Cardiac muscle cell (in vitro differentiated cells and primary cell): ENCODE data around the gene CDK8. TPM values are rescaled to one million over a fixed set of nuclear protein-coding genes. Genes with fewer than 3 reads are reported as not detected.

Experiments
- DNase-seq, 2 donors: peaks; one replicate each; pipeline versions ENCODE4 v3.0.0 to v3.0.0-alpha.2; 2010 to 2017; ENCODE audit warnings: low read depth in 1 of 2, low spot score in 1 of 2
- H3K27ac ChIP-seq: fragments of 200-600 bp; sonication (generic); 2 replicates; pipeline ENCODE4 v1.5.1; 2016
- H3K27me3 ChIP-seq: fragments of 200-600 bp; sonication (generic); 2 replicates; pipeline ENCODE4 v1.6.0; 2016; ENCODE audit warnings: control low read depth
- H3K36me3 ChIP-seq: fragments of 200-600 bp; sonication (generic); 2 replicates; pipeline ENCODE4 v1.5.1; 2016; ENCODE audit warnings: control low read depth
- H3K4me1 ChIP-seq: fragments of 200-600 bp; sonication (generic); 2 replicates; pipeline ENCODE4 v1.8.1; 2017; ENCODE audit warnings: low read depth, mild to moderate bottlenecking, mixed run types
- H3K4me3 ChIP-seq: fragments of 200-600 bp; sonication (generic); 2 replicates; pipeline ENCODE4 v1.5.1; 2016; ENCODE audit warnings: mild to moderate bottlenecking
- H3K9me3 ChIP-seq: fragments of 200-600 bp; sonication (generic); 2 replicates; pipeline ENCODE4 v1.5.1; 2017; ENCODE audit warnings: low read depth, mild to moderate bottlenecking, control low read depth
- polyA plus RNA-seq: library from polyadenylated mRNA; unstranded; fragments of >200 nt; fragmentation: Nextera tagmentation; extraction: Ambion mirVana; gene quantifications from 2 replicates; pipeline ENCODE4 v1.2.1, GENCODE V29; 2016
- total RNA-seq: library from RNA; depleted of rRNA; stranded (reverse); fragments of >200 nt; gene quantifications from 2 replicates; pipeline ENCODE4 v1.2.3, GENCODE V29; 2016
- TF ChIP-seq, protein P1 (sequence below): IDR thresholded peaks from 2 replicates; pipeline ENCODE4 v1.5.1; 2012; ENCODE audit warnings: low read depth, mild to moderate bottlenecking, low read length

Gene CDK8
- total and polyA plus RNA-seq, 2 experiments from 2014 or later: 19.8 to 26.7 TPM

DNA sequence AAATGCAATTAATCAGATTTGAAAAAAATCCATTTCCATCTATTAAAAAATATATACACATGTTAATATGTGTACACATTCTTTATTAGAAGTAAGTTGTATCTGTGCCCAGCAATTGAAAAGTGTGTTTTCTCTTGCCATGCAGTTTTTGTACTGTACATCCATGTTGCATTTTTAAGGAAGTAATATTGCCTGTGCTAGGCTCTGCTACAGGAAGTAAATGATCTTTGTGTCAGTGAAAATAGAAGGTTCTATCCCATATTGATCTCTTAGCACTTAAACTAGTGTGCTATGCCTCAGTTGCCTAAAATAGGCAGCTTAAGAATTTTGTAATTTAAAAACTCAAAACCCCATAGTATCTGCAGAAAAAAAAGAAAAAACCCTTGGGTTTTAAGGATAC lies 122.5 kb downstream of the CDK8 start:
- no peaks in the 10 kb centered on the region for H3K36me3 ChIP-seq
- H3K9me3 ChIP-seq: no peaks in the 10 kb centered on the region
- H3K4me3 ChIP-seq: no peak overlapping the region

GRCh38 chr13:26377038-26377437 lies 123.1 kb downstream of the CDK8 start:
- H3K36me3 ChIP-seq: no peaks in the 10 kb centered on the region
- no peak overlapping the region for H3K27ac ChIP-seq
- H3K4me3 ChIP-seq: no peak overlapping the region
- peak; percentile 29 to 40 for DNase-seq
- H3K27me3 ChIP-seq: no peaks in the 10 kb centered on the region
- H3K4me1 ChIP-seq: peaks cover 3% of the 10 kb centered on the region
- TF ChIP-seq, protein P1, sequence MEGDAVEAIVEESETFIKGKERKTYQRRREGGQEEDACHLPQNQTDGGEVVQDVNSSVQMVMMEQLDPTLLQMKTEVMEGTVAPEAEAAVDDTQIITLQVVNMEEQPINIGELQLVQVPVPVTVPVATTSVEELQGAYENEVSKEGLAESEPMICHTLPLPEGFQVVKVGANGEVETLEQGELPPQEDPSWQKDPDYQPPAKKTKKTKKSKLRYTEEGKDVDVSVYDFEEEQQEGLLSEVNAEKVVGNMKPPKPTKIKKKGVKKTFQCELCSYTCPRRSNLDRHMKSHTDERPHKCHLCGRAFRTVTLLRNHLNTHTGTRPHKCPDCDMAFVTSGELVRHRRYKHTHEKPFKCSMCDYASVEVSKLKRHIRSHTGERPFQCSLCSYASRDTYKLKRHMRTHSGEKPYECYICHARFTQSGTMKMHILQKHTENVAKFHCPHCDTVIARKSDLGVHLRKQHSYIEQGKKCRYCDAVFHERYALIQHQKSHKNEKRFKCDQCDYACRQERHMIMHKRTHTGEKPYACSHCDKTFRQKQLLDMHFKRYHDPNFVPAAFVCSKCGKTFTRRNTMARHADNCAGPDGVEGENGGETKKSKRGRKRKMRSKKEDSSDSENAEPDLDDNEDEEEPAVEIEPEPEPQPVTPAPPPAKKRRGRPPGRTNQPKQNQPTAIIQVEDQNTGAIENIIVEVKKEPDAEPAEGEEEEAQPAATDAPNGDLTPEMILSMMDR: peak; percentile 41
- no peaks in the 10 kb centered on the region for H3K9me3 ChIP-seq

More for the DNA sequence above, 122.5 kb downstream of the CDK8 start:
- no peaks in the 10 kb centered on the region for H3K4me1 ChIP-seq
- TF ChIP-seq, protein P1: no peak
- no peaks in the 10 kb centered on the region for H3K27me3 ChIP-seq
- H3K27ac ChIP-seq: no peak overlapping the region
- DNase-seq: no peak

DNA sequence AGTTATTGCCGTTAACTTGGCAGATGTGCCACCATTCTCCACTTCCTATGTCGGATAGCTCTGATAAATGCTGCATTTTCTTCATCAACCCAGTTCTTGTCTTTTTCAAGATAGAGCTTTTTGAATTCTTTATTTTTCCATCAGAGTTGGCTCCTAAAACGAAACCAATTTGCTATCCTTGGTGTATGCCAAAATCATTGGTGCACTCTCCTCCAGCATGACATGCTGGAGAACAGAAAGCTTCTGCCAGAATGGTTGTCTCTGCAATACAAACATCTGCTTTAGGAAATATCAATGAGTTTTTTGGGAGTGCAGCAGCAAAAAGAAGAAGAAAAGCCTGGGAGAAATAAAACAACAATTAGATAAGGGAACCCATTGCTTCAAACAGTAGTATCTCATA lies 124.2 kb downstream of the CDK8 start:
- H3K36me3 ChIP-seq: no peaks in the 10 kb centered on the region

DNA sequence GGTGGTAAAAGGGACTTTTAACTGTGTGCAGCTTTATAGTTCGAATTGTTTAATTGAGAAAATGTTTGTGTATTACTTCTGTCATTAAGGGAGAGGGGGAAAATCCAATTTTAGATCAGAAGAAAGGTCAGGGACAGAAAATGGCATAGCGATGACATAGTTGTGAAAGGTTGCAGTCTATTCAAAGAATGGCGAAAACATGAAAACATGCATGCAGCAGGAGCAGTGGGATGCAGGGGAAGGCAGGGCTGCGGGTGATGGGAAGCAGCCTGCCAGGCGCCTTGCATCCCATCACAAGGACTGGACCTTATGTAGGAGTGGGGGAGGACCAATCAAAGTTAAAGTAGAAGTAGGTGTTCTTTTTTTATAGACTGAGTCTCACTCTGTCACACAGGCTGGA lies 125.9 kb downstream of the CDK8 start:
- Histone ChIP-seq H3K4me3 (no peak overlapping the region), H3K4me1 (peaks cover 6% of the 10 kb centered on the region), H3K9me3 (no peaks in the 10 kb centered on the region), H3K36me3 (no peaks in the 10 kb centered on the region), H3K27ac (no peak overlapping the region), H3K27me3 (no peaks in the 10 kb centered on the region)
- no peak for DNase-seq
- TF ChIP-seq, protein P1: no peak

More for the DNA sequence above, 124.2 kb downstream of the CDK8 start:
- no peak overlapping the region for H3K27ac ChIP-seq
- no peak overlapping the region for H3K4me3 ChIP-seq
- H3K27me3 ChIP-seq: no peaks in the 10 kb centered on the region
- TF ChIP-seq, protein P1: no peak
- no peak for DNase-seq
- H3K4me1 ChIP-seq: peaks cover 6% of the 10 kb centered on the region
- no peaks in the 10 kb centered on the region for H3K9me3 ChIP-seq

- H3K27me3 ChIP-seq: no peaks in the 10 kb centered on the region
- DNase-seq: no peak
- TF ChIP-seq, protein P1: no peak
- H3K4me3 ChIP-seq: no peak overlapping the region
- H3K36me3 ChIP-seq: peaks cover 4% of the 10 kb centered on the region
- H3K9me3 ChIP-seq: no peaks in the 10 kb centered on the region
- H3K4me1 ChIP-seq: peaks cover 6% of the 10 kb centered on the region
- H3K27ac ChIP-seq: no peak overlapping the region
Observed at GRCh38 chr13:26380930-26381329, 127.0 kb downstream of the CDK8 start.

- Histone ChIP-seq H3K4me1 (peaks cover 6% of the 10 kb centered on the region), H3K9me3 (no peaks in the 10 kb centered on the region), H3K36me3 (peaks cover 7% of the 10 kb centered on the region), H3K4me3 (no peak overlapping the region), H3K27ac (no peak overlapping the region), H3K27me3 (no peaks in the 10 kb centered on the region)
- peak in 1 of 2 donors; percentile 8 for DNase-seq
- TF ChIP-seq, protein P1: no peak
Observed at GRCh38 chr13:26382366-26382765, 128.4 kb downstream of the CDK8 start.
